ENCODE data around the gene RAB20. TPM values are rescaled to one million over a fixed set of nuclear protein-coding genes. Genes with fewer than 3 reads are reported as not detected.

RAB20 gene
- total and polyA plus RNA-seq, 7 experiments from 2014 or later, result 1.3 to 13.6 (median 4.0) TPM

DNA sequence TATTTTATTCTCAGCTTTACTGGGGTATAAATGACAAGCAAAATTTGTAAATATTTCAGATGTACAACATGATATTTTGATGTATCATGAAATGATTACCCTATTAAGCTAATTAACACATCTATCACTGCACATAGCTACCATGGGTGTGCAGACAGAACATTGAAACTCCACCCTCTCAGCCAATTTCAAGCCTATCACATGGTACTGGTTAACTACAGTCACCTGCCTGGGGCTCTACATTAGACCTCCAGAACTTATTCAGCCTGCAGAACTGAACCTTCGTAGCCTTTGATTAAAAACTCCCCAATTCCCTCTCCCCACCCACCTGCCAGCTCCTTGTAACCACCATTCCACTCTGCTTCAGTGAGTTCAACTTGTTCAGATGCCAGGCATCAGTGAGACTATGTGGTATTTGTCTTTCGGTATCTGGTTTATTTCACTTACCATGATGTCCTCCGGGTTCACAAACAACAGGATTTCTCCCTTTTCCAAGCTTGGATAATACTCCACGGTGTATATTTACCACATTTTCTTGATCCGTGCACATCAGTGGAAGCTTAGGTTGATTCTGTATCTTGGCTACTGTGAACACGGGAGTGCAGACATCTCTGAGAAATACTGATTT is 19.2 kb downstream of the RAB20 start:
- Histone ChIP-seq H3K27ac (ENCODE audit: low read depth, low read length) (no peak overlapping the region), H3K4me3 (ENCODE audit: low read length) (no peak overlapping the region), H3K9me3 (ENCODE audit: control insufficient read depth in 2 of 3, low read length in 3 of 3) (no peaks in the 10 kb centered on the region), H3K36me3 (ENCODE audit: control insufficient read depth in 2 of 3, insufficient read depth in 3 of 3, low read length in 3 of 3) (no peaks in the 10 kb centered on the region), H3K27me3 (ENCODE audit: control insufficient read depth in 2 of 2, insufficient read depth in 2 of 2, low read length in 2 of 2) (no peaks in the 10 kb centered on the region), H3K4me1 (ENCODE audit: control insufficient read depth in 2 of 2, insufficient read depth in 2 of 2, low read length in 2 of 2) (no peaks in the 10 kb centered on the region)
- Mint-ChIP-seq H3K27me3 (no peaks in the 10 kb centered on the region), H3K36me3 (peaks cover 4 to 34% (median 15%) of the 10 kb centered on the region in 5 donors), H3K4me3 (no peak overlapping the region), H3K27ac (no peak overlapping the region), H3K9me3 (peaks cover 0 to 4% (median 1%) of the 10 kb centered on the region in 11 donors), H3K4me1 (peaks cover 4 to 12% (median 10%) of the 10 kb centered on the region in 7 donors)
- intact Hi-C loops (cut with micrococcal nuclease), result loop anchor here in 1 of 2 donors (2.0 kb wide), 1 partner anchor 19 kb away; the partner anchor contains the start of gene RAB20
- DNase-seq (no peak), ATAC-seq (no peak)
- ChIA-PET CTCF (no interaction called here), POLR2A (interaction anchor here (0.6 kb wide), 1 partner anchor 173 kb away, joined by 6 read pairs; no protein-coding TSS in a partner anchor)

DNA sequence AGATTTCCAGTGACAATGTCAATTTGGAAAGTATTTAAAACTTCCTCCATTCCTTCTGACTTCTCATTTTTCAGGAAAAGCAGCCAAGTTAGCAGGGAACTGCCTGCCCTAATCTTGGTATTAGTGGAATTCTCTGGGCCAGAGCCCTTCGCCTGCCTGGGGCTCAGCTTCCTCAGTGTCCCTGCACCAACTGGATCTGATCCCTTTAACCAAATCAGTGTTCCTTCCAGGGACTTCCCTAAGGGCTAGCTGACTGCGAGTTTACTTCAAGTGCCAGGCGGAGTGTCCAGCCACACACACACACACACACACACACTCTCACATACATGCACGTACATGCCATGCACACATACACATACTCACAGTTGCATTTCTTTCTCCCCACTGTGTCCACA is 20.0 kb downstream of the RAB20 start:
- no peaks in the 10 kb centered on the region for H3K36me3 ChIP-seq (ENCODE audit: control insufficient read depth in 2 of 3, insufficient read depth in 3 of 3, low read length in 3 of 3)
- CTCF ChIA-PET, result no interaction called here
- no peak overlapping the region for H3K27ac ChIP-seq (ENCODE audit: low read depth, low read length)
- POLR2A ChIA-PET, result no interaction called here
- intact Hi-C loops (cut with micrococcal nuclease), result no loop called here
- ATAC-seq (no peak), DNase-seq (no peak)
- Mint-ChIP-seq H3K9me3 (peaks cover 0 to 4% (median 0%) of the 10 kb centered on the region in 11 donors), H3K4me3 (no peak overlapping the region), H3K36me3 (peaks cover 4 to 32% (median 11%) of the 10 kb centered on the region in 5 donors), H3K27me3 (no peaks in the 10 kb centered on the region), H3K4me1 (peaks cover 6 to 15% (median 14%) of the 10 kb centered on the region in 7 donors), H3K27ac (no peak overlapping the region)
- no peaks in the 10 kb centered on the region for H3K27me3 ChIP-seq (ENCODE audit: control insufficient read depth in 2 of 2, insufficient read depth in 2 of 2, low read length in 2 of 2)
- H3K9me3 ChIP-seq (ENCODE audit: control insufficient read depth in 2 of 3, low read length in 3 of 3), result no peaks in the 10 kb centered on the region
- no peaks in the 10 kb centered on the region for H3K4me1 ChIP-seq (ENCODE audit: control insufficient read depth in 2 of 2, insufficient read depth in 2 of 2, low read length in 2 of 2)
- H3K4me3 ChIP-seq (ENCODE audit: low read length), result no peak overlapping the region

DNA sequence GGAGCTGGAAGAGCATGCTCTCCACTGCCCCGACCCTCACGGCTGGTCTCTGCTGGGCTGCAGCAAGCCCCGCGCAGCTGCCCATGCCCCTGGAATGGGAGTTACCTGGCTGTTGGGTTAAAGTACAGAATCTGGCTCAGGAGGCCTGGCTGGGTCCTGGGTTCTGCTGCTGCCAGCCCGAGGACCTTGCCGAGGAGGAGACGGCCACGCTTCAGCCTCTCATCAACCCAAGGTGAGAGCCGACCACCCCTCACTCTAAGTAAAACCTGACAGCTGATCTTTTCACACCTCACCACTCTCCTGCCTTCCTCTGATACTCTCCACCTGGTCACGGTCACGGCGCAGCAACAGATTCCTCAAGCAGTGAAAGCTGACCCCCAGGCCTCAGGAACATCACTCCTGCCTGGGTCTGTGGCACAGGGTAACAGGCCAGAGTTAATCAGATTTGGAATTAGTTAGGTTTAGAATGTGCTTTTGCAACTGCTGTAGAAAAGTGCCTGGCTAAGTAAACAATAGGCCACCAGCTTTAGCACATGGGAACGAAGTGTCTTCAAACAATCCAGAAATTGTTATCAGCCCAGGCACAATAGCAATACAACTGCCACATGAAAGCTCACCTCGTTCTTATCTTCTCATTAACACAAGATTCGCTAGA is 20.5 kb downstream of the RAB20 start:
- H3K9me3 ChIP-seq (ENCODE audit: control insufficient read depth in 2 of 3, low read length in 3 of 3), result no peaks in the 10 kb centered on the region
- DNase-seq (no peak), ATAC-seq (no peak)
- Mint-ChIP-seq H3K4me1 (peaks cover 6 to 20% (median 18%) of the 10 kb centered on the region in 7 donors), H3K36me3 (peaks cover 4 to 29% (median 9%) of the 10 kb centered on the region in 5 donors), H3K27ac (no peak overlapping the region), H3K9me3 (peaks cover 0 to 4% (median 0%) of the 10 kb centered on the region in 11 donors), H3K4me3 (no peak overlapping the region), H3K27me3 (no peaks in the 10 kb centered on the region)
- H3K27ac ChIP-seq (ENCODE audit: low read depth, low read length), result no peak overlapping the region
- no peaks in the 10 kb centered on the region for H3K27me3 ChIP-seq (ENCODE audit: control insufficient read depth in 2 of 2, insufficient read depth in 2 of 2, low read length in 2 of 2)
- H3K36me3 ChIP-seq (ENCODE audit: control insufficient read depth in 2 of 3, insufficient read depth in 3 of 3, low read length in 3 of 3), result no peaks in the 10 kb centered on the region
- ChIA-PET POLR2A (no interaction called here), CTCF (no interaction called here)
- intact Hi-C loops (cut with micrococcal nuclease), result no loop called here
- H3K4me3 ChIP-seq (ENCODE audit: low read length), result no peak overlapping the region
- H3K4me1 ChIP-seq (ENCODE audit: control insufficient read depth in 2 of 2, insufficient read depth in 2 of 2, low read length in 2 of 2), result peaks cover 0 to 4% of the 10 kb centered on the region in 2 donors

DNA sequence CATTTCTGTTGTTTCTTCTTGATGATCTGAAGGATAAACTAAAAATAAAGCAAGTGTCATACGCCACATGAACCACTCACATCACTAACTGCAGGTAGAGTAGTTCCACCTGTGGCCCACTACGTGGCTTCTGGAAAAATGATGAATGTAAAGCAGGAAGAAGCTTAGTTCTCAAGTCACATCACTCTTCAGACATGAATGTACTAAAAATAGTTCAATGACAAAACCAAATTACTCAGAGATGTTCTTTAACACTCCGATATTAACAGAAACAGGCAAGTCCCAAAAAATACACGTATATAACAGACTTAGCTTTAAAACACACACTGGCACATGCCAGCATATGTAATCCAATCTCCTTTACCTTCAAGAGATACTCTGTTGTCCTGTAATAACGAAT is 21.6 kb downstream of the RAB20 start:
- POLR2A ChIA-PET, result no interaction called here
- H3K36me3 ChIP-seq (ENCODE audit: control insufficient read depth in 2 of 3, insufficient read depth in 3 of 3, low read length in 3 of 3), result no peaks in the 10 kb centered on the region
- no peak overlapping the region for H3K4me3 Mint-ChIP-seq

GRCh38 chr13:110538632-110539031 is 22.9 kb downstream of the RAB20 start:
- no peaks in the 10 kb centered on the region for H3K27me3 ChIP-seq (ENCODE audit: control insufficient read depth in 2 of 2, insufficient read depth in 2 of 2, low read length in 2 of 2)
- no peaks in the 10 kb centered on the region for H3K9me3 ChIP-seq (ENCODE audit: control insufficient read depth in 2 of 3, low read length in 3 of 3)
- H3K4me1 ChIP-seq (ENCODE audit: control insufficient read depth in 2 of 2, insufficient read depth in 2 of 2, low read length in 2 of 2), result peaks cover 0 to 4% of the 10 kb centered on the region in 2 donors
- H3K36me3 ChIP-seq (ENCODE audit: control insufficient read depth in 2 of 3, insufficient read depth in 3 of 3, low read length in 3 of 3), result no peaks in the 10 kb centered on the region
- peak overlapping the region in 2 of 9 donors; percentile 8 to 25 for H3K27ac Mint-ChIP-seq
- peaks cover 6 to 23% (median 22%) of the 10 kb centered on the region in 7 donors for H3K4me1 Mint-ChIP-seq
- POLR2A ChIA-PET, result no interaction called here
- H3K36me3 Mint-ChIP-seq, result peaks cover 0 to 16% (median 3%) of the 10 kb centered on the region in 5 donors
- no peak for ATAC-seq
- H3K9me3 Mint-ChIP-seq, result no peaks in the 10 kb centered on the region
- CTCF ChIA-PET, result no interaction called here
- DNase-seq, result no peak
- H3K4me3 ChIP-seq (ENCODE audit: low read length), result no peak overlapping the region
- H3K27me3 Mint-ChIP-seq, result no peaks in the 10 kb centered on the region
- intact Hi-C loops (cut with micrococcal nuclease), result no loop called here
- H3K4me3 Mint-ChIP-seq, result no peak overlapping the region
- no peak overlapping the region for H3K27ac ChIP-seq (ENCODE audit: low read depth, low read length)

More for the DNA sequence above, 21.6 kb downstream of the RAB20 start:
- CTCF ChIA-PET, result no interaction called here
- Mint-ChIP-seq H3K36me3 (peaks cover 4 to 20% (median 7%) of the 10 kb centered on the region in 5 donors), H3K27ac (no peak overlapping the region), H3K4me1 (peaks cover 6 to 23% (median 22%) of the 10 kb centered on the region in 7 donors), H3K9me3 (peaks cover 0 to 2% (median 0%) of the 10 kb centered on the region in 11 donors), H3K27me3 (no peaks in the 10 kb centered on the region)
- Histone ChIP-seq H3K4me1 (ENCODE audit: control insufficient read depth in 2 of 2, insufficient read depth in 2 of 2, low read length in 2 of 2) (peaks cover 0 to 4% of the 10 kb centered on the region in 2 donors), H3K27ac (ENCODE audit: low read depth, low read length) (no peak overlapping the region), H3K4me3 (ENCODE audit: low read length) (no peak overlapping the region), H3K9me3 (ENCODE audit: control insufficient read depth in 2 of 3, low read length in 3 of 3) (no peaks in the 10 kb centered on the region), H3K27me3 (ENCODE audit: control insufficient read depth in 2 of 2, insufficient read depth in 2 of 2, low read length in 2 of 2) (no peaks in the 10 kb centered on the region)
- DNase-seq, result no peak
- intact Hi-C loops (cut with micrococcal nuclease), result no loop called here
- no peak for ATAC-seq

DNA sequence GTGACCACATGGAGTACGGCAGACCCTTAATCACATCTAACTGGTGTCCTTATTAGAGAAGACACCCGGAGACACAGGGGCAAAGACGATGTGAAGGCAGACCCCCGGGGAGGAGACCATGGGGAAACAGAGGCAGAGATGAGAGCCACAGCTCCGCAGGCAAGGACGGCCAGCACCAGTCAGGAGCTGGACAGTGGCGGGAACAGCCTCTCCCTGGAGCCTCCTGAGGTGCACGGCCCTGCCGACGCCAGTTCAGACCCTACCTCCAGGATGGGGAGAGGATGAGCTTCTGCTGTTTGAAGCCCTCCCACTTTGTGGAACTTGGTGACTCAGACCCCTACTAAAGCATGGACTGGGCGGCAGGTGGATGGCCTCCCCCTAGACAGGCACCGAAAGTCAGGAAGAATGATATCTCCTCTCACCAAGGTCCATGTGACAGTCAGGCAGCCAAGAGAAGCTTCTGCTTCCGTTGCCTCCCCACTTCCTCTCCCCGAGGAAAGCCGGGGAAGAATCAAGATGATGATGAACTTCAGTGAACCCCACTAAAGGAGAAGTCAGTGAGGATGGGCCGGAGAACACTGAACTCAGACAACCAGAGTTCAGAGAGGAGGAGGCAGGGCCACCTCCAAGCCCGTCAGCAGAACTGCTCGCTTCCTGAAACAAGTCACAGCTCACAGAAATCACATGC is 25.4 kb downstream of the RAB20 start:
- H3K27ac Mint-ChIP-seq, result peak overlapping the region in 3 of 9 donors; percentile 23 to 43 (median 41)
- intact Hi-C loops (cut with micrococcal nuclease), result no loop called here
- ATAC-seq (peak; percentile 93), DNase-seq (no peak)
- H3K4me3 ChIP-seq (ENCODE audit: low read length), result no peak overlapping the region
- peak overlapping the region in 4 of 10 donors; percentile 6 to 61 (median 42) for H3K4me3 Mint-ChIP-seq
- H3K27me3 ChIP-seq (ENCODE audit: control insufficient read depth in 2 of 2, insufficient read depth in 2 of 2, low read length in 2 of 2), result no peaks in the 10 kb centered on the region
- no peaks in the 10 kb centered on the region for H3K9me3 ChIP-seq (ENCODE audit: control insufficient read depth in 2 of 3, low read length in 3 of 3)
- POLR2A ChIA-PET, result no interaction called here
- CTCF ChIA-PET, result no interaction called here
- H3K36me3 ChIP-seq (ENCODE audit: control insufficient read depth in 2 of 3, insufficient read depth in 3 of 3, low read length in 3 of 3), result no peaks in the 10 kb centered on the region
- H3K36me3 Mint-ChIP-seq, result peaks cover 0 to 8% (median 2%) of the 10 kb centered on the region in 5 donors
- peaks cover 0 to 1% (median 0%) of the 10 kb centered on the region in 11 donors for H3K9me3 Mint-ChIP-seq
- peaks cover 6 to 23% (median 22%) of the 10 kb centered on the region in 7 donors for H3K4me1 Mint-ChIP-seq
- peaks cover 0 to 4% of the 10 kb centered on the region in 2 donors for H3K4me1 ChIP-seq (ENCODE audit: control insufficient read depth in 2 of 2, insufficient read depth in 2 of 2, low read length in 2 of 2)
- no peak overlapping the region for H3K27ac ChIP-seq (ENCODE audit: low read depth, low read length)
- H3K27me3 Mint-ChIP-seq, result no peaks in the 10 kb centered on the region

All from naive thymus-derived CD4-positive, alpha-beta T cell (primary cell).